ENCODE results near the gene FEM1C.

DNA sequence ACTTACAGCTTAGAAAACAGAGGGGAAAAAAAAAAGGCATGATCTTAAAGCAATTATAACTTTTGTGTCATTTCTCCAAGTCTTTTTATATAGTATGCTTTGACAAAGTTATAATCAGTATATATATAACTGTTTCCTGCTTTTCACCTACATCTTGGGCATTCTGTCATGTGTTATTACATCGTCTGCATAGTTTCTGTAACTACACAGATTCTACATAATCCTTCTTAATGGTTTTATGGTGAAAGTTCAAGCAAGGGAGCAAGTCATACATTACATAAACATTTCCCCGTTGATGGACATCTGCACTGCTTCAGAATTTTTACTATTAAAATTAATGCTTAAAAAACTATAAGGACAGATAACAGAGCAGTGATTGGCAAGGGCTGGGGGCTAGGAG lies 12.1 kb downstream of the FEM1C start:
- TF ChIP-seq GLIS3 (CRISPR knock-in tag; IDR thresholded peaks at IDR 0.05) (no peak), ZNF8 (CRISPR knock-in tag; IDR thresholded peaks at IDR 0.05) (no peak), OSR1 (CRISPR knock-in tag; IDR thresholded peaks at IDR 0.05) (no peak), RARB (CRISPR knock-in tag; IDR thresholded peaks at IDR 0.05) (no peak), ZFP3 (CRISPR knock-in tag; IDR thresholded peaks at IDR 0.05) (no peak), ARNTL (CRISPR knock-in tag; IDR thresholded peaks at IDR 0.05; ENCODE audit: borderline replicate concordance, low read depth) (no peak), ZNF70 (CRISPR knock-in tag; IDR thresholded peaks at IDR 0.05) (no peak), ISL1 (CRISPR knock-in tag; IDR thresholded peaks at IDR 0.05) (0 out of 2 replicates have a peak, but pooled peaks have one; percentile 9), PPARA (CRISPR knock-in tag; IDR thresholded peaks at IDR 0.05; ENCODE audit: borderline replicate concordance) (no peak)
- TF ChIP-seq, protein P1, sequence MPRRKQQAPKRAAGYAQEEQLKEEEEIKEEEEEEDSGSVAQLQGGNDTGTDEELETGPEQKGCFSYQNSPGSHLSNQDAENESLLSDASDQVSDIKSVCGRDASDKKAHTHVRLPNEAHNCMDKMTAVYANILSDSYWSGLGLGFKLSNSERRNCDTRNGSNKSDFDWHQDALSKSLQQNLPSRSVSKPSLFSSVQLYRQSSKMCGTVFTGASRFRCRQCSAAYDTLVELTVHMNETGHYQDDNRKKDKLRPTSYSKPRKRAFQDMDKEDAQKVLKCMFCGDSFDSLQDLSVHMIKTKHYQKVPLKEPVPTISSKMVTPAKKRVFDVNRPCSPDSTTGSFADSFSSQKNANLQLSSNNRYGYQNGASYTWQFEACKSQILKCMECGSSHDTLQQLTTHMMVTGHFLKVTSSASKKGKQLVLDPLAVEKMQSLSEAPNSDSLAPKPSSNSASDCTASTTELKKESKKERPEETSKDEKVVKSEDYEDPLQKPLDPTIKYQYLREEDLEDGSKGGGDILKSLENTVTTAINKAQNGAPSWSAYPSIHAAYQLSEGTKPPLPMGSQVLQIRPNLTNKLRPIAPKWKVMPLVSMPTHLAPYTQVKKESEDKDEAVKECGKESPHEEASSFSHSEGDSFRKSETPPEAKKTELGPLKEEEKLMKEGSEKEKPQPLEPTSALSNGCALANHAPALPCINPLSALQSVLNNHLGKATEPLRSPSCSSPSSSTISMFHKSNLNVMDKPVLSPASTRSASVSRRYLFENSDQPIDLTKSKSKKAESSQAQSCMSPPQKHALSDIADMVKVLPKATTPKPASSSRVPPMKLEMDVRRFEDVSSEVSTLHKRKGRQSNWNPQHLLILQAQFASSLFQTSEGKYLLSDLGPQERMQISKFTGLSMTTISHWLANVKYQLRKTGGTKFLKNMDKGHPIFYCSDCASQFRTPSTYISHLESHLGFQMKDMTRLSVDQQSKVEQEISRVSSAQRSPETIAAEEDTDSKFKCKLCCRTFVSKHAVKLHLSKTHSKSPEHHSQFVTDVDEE (CRISPR knock-in tag; IDR thresholded peaks at IDR 0.05), result no peak
